GM19099 (cell line): ENCODE results near the gene PRR36.

Experiments
- POLR2A ChIP-seq: IDR thresholded peaks from 3 replicates; pipeline ENCODE4 v1.6.1; 2011; ENCODE audit warnings: low read depth; ENCODE audit not compliant: insufficient read length; ENCODE audit errors: extremely low read depth

PRR36 gene

GRCh38 chr19:7916103-7916954, 42.1 kb upstream of the PRR36 start:
- no peak for TF ChIP-seq POLR2A

GRCh38 chr19:7915250-7916102, 41.3 kb upstream of the PRR36 start:
- TF ChIP-seq POLR2A, result no peak

- no peak for TF ChIP-seq POLR2A
Measured at GRCh38 chr19:7914598-7915045, 40.4 kb upstream of the PRR36 start, which contains the start of gene TGFBR3L. Gene TGFBR3L (plus strand): TSS chr19:7914830.

DNA sequence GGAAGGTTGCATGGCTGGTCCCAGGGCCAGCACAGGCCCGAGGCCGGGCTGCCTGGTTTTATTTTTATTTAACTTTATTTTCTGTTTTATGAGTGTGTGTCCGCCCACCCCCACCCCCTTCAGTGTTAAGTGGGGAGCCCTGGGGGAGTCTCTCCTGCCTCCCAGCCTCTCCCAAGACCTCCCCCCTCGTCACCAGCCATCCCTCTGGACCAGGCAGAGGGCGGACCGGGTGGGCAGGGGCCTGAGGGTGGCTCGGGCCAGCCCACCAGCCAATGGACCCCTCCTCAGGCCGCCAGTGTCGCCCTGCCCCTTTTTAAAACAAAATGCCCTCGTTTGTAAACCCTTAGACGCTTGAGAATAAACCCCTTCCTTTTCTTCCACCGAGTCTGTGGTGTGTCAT, 39.9 kb upstream of the PRR36 start:
- TF ChIP-seq POLR2A, result no peak

DNA sequence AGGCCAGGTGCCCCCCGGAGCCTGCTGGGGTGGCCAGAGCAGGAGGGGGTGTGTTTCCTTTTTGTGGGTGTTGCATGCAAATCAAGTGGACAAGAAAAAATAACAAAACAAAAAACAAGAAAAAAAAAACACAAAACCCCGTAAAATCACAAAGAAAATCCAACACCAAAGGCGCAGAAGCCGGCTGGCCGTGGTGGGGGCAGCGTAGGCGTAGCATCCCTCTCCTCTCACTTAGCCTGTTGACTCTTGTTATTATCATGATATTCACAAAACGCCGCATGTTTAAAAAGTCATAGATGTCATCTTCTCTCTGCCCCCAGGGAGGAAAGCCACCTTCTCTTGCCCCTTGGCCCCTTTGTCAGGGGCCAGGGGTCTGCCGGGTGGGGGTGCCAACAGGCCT, 39.5 kb upstream of the PRR36 start:
- no peak for TF ChIP-seq POLR2A

GRCh38 chr19:7912697-7913564, 38.7 kb upstream of the PRR36 start:
- TF ChIP-seq POLR2A, result no peak

GRCh38 chr19:7912144-7912696, 38.0 kb upstream of the PRR36 start:
- no peak for TF ChIP-seq POLR2A

DNA sequence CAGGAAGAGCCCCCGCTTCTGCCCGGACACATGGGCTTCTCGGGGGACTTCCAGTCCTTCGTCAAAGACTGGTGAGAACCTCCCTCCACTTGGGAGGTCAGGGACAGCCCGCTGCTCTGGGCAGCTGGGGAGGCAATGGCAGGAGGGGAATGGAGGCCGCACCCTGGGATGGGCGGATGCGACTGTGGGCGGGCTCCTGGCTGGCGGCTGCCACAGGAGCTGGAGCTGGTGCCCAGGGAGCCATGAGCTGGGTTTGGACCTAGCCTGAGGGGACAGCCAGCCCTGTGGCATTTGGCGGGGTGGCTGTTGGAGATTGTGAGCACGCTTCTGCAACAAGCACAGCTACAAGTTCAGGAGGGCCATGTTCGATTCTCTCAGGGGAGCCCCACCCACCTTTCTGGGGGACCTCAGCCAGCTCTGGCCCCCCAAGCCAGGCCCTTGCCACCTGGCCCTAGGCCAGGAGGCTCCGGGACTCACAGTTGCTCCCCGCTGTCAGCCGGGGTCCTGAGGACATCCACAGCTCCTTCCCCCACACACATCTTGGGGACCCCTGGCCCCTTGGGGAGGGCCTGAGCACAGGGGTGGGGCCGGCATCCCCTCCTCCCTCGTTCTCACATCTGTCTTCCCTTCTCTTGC, 37.4 kb upstream of the PRR36 start:
- no peak for TF ChIP-seq POLR2A

GRCh38 chr19:7910321-7911161, 36.4 kb upstream of the PRR36 start:
- TF ChIP-seq POLR2A, result no peak

GRCh38 chr19:7909471-7910067, 35.4 kb upstream of the PRR36 start:
- TF ChIP-seq POLR2A, result no peak

- no peak for TF ChIP-seq POLR2A
Measured at GRCh38 chr19:7908742-7909461, 34.7 kb upstream of the PRR36 start.

DNA sequence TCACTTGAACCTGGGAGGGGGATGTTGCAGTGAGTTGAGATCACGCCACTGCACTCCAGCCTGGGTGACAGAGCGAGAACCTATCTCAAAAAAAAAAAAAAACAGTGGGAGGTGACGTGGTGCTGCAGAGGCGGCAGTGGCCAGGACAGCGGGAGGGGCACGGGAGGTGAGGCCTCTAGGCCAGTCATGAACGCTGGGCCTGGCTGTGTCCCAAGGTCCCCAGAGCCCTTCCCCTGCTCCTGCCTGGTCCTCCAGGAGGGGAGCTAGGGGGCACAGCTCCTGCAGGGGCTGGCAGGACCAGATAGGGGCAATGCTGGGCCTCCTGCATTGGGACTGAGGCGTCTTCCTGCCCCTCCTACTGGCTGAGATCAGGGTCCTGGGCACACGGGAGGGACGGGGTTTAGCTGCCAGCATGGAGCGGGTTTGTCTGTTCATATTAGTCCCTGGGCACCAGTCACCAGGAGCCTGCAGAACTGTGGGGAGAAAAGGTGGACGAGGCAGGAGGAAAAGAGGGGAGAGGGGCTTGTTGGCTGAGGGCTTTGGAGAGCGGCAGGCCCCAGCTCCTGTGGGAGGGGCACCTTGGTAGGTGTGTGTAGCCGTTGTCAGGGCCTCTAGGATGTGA, 34.0 kb upstream of the PRR36 start:
- TF ChIP-seq POLR2A, result no peak
